SK-N-SH (cell line): ENCODE measurements around the gene RASGRP2.

ENCODE experiments used
- EP300 ChIP-seq, 2 experiments: IDR thresholded peaks; 2 replicates each; pipeline versions ENCODE4 v1.4.0 to v1.6.1; 2012; ENCODE audit warnings: borderline replicate concordance in 1 of 2, low read depth in 1 of 2, low read length in 1 of 2
- EZH2phosphoT487 ChIP-seq: fragments of 200-600 bp; sonication (generic); IDR thresholded peaks from 2 replicates; pipeline ENCODE4 v1.6.1; 2017; ENCODE audit warnings: low read depth, mixed run types, mild to moderate bottlenecking, antibody characterized with exemption, moderate library complexity, borderline replicate concordance
- FOXM1 ChIP-seq: IDR thresholded peaks from 2 replicates; pipeline ENCODE4 v1.4.0; 2012; ENCODE audit warnings: low read depth, mild to moderate bottlenecking
- GABPA ChIP-seq: IDR thresholded peaks from 2 replicates; pipeline ENCODE4 v1.4.0; 2012; ENCODE audit warnings: low read depth, mild to moderate bottlenecking
- JUND ChIP-seq: IDR thresholded peaks from 2 replicates; pipeline ENCODE4 v1.4.0; 2012
- RAD21 ChIP-seq: IDR thresholded peaks from 2 replicates; pipeline ENCODE4 v1.6.1; 2012; ENCODE audit warnings: mild to moderate bottlenecking, low read length
- RFX5 ChIP-seq: IDR thresholded peaks from 2 replicates; pipeline ENCODE4 v1.6.1; 2012; ENCODE audit warnings: mild to moderate bottlenecking, improper control_type of control experiment, low read length
- TF ChIP-seq, protein P1 (sequence below): fragments of 200-600 bp; sonication (generic); IDR thresholded peaks from 2 replicates; pipeline ENCODE4 v1.6.1; 2017; ENCODE audit warnings: antibody characterized with exemption, mild to moderate bottlenecking, moderate library complexity
- TF ChIP-seq, protein P2 (sequence below): IDR thresholded peaks from 2 replicates; pipeline ENCODE4 v1.4.0; 2012; ENCODE audit warnings: low read depth
- TF ChIP-seq, protein P3 (sequence below): fragments of 150-350 bp; IDR thresholded peaks from 2 replicates; pipeline ENCODE4 v1.6.1; 2017; ENCODE audit warnings: antibody characterized with exemption, low read length, low read depth, borderline replicate concordance
- TF ChIP-seq, protein P4 (sequence below): IDR thresholded peaks from 2 replicates; pipeline ENCODE4 v1.4.0; 2012; ENCODE audit warnings: low read depth, borderline replicate concordance

DNA sequence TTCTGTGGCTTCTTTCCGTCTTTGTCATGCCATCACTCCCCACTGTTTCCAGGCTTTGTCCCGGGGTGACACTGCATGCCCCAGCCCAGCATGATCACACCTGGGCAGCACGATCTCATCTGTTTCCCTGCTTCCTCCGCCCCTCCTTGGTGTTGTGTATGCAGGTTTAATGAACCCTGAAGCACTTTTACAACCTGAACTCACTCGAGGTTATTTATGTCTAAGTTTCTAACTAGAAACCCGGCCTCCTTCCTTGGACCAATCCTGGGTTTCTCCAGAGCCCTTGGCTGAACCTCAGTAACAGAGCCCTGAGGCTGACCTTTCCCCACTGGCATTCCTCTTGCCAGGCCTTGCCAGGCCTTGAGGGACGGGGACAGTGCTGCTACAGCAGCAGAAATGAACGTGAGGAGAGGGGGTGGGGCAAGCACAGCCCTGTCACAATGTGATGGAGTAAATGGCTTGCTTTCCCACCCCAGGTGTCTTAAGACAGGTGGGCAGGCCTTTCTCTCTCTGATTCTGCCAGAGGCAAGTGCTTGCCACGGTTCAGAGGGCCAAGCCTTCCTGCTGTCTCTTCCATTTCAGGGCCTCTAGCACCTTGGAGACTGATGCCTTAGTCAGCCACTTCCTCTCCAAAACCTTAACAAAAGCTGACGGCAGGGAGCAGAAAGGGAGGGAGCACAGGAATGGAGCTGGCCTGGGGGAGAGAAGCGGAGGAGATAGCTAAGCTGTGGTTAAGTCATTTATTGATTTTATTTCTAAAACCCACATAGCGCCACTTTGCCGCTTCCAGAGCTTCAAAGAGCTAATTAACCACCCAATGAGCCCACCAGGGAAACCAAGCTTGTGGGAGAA, 19.0 kb upstream of the RASGRP2 start:
- TF ChIP-seq, protein P1, sequence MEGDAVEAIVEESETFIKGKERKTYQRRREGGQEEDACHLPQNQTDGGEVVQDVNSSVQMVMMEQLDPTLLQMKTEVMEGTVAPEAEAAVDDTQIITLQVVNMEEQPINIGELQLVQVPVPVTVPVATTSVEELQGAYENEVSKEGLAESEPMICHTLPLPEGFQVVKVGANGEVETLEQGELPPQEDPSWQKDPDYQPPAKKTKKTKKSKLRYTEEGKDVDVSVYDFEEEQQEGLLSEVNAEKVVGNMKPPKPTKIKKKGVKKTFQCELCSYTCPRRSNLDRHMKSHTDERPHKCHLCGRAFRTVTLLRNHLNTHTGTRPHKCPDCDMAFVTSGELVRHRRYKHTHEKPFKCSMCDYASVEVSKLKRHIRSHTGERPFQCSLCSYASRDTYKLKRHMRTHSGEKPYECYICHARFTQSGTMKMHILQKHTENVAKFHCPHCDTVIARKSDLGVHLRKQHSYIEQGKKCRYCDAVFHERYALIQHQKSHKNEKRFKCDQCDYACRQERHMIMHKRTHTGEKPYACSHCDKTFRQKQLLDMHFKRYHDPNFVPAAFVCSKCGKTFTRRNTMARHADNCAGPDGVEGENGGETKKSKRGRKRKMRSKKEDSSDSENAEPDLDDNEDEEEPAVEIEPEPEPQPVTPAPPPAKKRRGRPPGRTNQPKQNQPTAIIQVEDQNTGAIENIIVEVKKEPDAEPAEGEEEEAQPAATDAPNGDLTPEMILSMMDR = no peak
- TF ChIP-seq EZH2phosphoT487 = no peak
- TF ChIP-seq, protein P2, sequence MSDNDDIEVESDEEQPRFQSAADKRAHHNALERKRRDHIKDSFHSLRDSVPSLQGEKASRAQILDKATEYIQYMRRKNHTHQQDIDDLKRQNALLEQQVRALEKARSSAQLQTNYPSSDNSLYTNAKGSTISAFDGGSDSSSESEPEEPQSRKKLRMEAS = no peak
- TF ChIP-seq, protein P3, sequence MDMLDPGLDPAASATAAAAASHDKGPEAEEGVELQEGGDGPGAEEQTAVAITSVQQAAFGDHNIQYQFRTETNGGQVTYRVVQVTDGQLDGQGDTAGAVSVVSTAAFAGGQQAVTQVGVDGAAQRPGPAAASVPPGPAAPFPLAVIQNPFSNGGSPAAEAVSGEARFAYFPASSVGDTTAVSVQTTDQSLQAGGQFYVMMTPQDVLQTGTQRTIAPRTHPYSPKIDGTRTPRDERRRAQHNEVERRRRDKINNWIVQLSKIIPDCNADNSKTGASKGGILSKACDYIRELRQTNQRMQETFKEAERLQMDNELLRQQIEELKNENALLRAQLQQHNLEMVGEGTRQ = no peak
- no peak for TF ChIP-seq RFX5
- no peak for TF ChIP-seq FOXM1
- TF ChIP-seq, protein P4, sequence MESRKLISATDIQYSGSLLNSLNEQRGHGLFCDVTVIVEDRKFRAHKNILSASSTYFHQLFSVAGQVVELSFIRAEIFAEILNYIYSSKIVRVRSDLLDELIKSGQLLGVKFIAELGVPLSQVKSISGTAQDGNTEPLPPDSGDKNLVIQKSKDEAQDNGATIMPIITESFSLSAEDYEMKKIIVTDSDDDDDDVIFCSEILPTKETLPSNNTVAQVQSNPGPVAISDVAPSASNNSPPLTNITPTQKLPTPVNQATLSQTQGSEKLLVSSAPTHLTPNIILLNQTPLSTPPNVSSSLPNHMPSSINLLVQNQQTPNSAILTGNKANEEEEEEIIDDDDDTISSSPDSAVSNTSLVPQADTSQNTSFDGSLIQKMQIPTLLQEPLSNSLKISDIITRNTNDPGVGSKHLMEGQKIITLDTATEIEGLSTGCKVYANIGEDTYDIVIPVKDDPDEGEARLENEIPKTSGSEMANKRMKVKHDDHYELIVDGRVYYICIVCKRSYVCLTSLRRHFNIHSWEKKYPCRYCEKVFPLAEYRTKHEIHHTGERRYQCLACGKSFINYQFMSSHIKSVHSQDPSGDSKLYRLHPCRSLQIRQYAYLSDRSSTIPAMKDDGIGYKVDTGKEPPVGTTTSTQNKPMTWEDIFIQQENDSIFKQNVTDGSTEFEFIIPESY = no peak
- no peak for TF ChIP-seq GABPA
- TF ChIP-seq EP300 (IDR thresholded peaks at IDR 0.05; ENCODE audit: borderline replicate concordance in 1 of 2, low read depth in 1 of 2, low read length in 1 of 2) = no peak
- TF ChIP-seq JUND = no peak
- TF ChIP-seq RAD21 = no peak
